ENCODE measurements around the gene GRAMD1B. TPM values are rescaled to one million over a fixed set of nuclear protein-coding genes. Genes with fewer than 3 reads are reported as not detected.
"Not testable (repeated sequence)": the region's sequence is repeated elsewhere in the genome, so short reads cannot be mapped to it uniquely, and the experiment has no call there.

The GRAMD1B gene
- total RNA-seq, 3 donors from 2014 or later (not counting 1 experiment from before 2014, with no cell fraction given), result 5.9 to 10.3 (median 8.8) TPM

- Mint-ChIP-seq H3K4me1 (peaks cover 20 to 21% of the 10 kb centered on the region in 2 donors), H3K27me3 (ENCODE audit: low read depth in 2 of 2) (peaks cover 8 to 16% of the 10 kb centered on the region in 2 donors), H3K36me3 (peaks cover 18% of the 10 kb centered on the region), H3K9me3 (peaks cover 7 to 14% of the 10 kb centered on the region in 2 donors), H3K27ac (peak overlapping the region; percentile 17 to 55), H3K4me3 (no peak overlapping the region)
- Histone ChIP-seq H3K4me3 (ENCODE audit: low read length) (no peak overlapping the region), H3K9me3 (ENCODE audit: control insufficient read depth, insufficient read depth, low read length) (peaks cover 6% of the 10 kb centered on the region), H3K27me3 (ENCODE audit: control insufficient read depth, insufficient read depth, low read length) (peaks cover 10% of the 10 kb centered on the region), H3K36me3 (ENCODE audit: control insufficient read depth, insufficient read depth, low read length) (no peaks in the 10 kb centered on the region), H3K4me1 (ENCODE audit: control insufficient read depth, insufficient read depth, low read length) (peaks cover 11% of the 10 kb centered on the region), H3K27ac (ENCODE audit: low read length) (no peak overlapping the region)
- 96% methylated on average over 2 of the region's 2 CpGs for WGBS (ENCODE audit: insufficient coverage)
- DNase-seq (no peak), ATAC-seq (no peak)
- no peak for TF ChIP-seq CTCF (IDR thresholded peaks at IDR 0.05)
- intact Hi-C loops (cut with micrococcal nuclease), result no loop called here
Observed at GRCh38 chr11:123659311-123659710, 229.2 kb downstream of the GRAMD1B start.

DNA sequence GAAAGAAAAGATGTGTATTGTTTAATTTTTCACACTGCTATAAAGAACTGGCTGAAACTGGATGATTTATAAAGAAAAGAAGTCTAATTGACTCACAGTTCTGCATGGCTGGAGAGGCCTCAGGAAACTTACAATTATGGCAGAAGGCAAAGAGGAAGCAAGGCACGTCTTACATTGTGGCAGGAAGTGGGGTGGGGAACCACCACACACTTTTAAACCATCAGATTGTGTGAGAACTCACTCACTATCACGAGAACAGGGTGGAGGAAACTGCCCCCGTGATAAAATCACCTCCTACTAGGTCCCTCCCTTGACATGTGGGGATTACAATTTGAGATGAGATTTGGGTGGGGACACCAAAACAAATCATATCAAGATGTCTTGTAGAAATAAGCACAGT lies 229.9 kb downstream of the GRAMD1B start:
- H3K27ac Mint-ChIP-seq, result peak overlapping the region; percentile 38 to 55
- H3K4me1 ChIP-seq (ENCODE audit: control insufficient read depth, insufficient read depth, low read length); H3K9me3 ChIP-seq (ENCODE audit: control insufficient read depth, insufficient read depth, low read length); H3K27me3 ChIP-seq (ENCODE audit: control insufficient read depth, insufficient read depth, low read length); H3K36me3 ChIP-seq (ENCODE audit: control insufficient read depth, insufficient read depth, low read length); intact Hi-C loops (cut with micrococcal nuclease); H3K4me3 Mint-ChIP-seq; H3K4me3 ChIP-seq (ENCODE audit: low read length): not testable (repeated sequence)
- WGBS (ENCODE audit: insufficient coverage), result 0% methylated on average over 1 of the region's 3 CpGs
- ATAC-seq (peak; percentile 79 to 94 (median 82)), DNase-seq (peak in 1 of 2 donors; percentile 39)
- H3K36me3 Mint-ChIP-seq, result peaks cover 18% of the 10 kb centered on the region
- H3K9me3 Mint-ChIP-seq, result peaks cover 7 to 14% of the 10 kb centered on the region in 2 donors
- H3K27me3 Mint-ChIP-seq (ENCODE audit: low read depth in 2 of 2), result peaks cover 8 to 13% of the 10 kb centered on the region in 2 donors
- H3K4me1 Mint-ChIP-seq, result peaks cover 20 to 21% of the 10 kb centered on the region in 2 donors
- H3K27ac ChIP-seq (ENCODE audit: low read length), result peak overlapping the region; percentile 35

DNA sequence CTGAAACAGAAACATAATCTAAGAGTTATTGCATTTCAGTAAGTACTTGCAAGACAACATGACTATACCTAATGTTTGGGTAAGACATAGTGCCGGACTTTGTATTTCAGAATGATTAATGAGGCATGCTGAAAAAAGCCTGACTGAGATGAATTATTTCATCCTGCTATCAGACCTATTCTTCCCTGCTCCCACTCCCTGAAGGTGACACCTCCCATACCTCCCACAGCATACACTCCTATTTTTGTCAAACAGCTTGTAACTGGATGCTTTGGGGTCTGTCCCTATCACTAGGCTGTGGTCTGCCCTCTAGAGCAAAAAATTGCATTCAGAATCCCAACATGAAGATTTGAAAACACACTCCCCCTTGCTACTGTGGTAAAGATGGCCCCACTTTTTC lies 235.2 kb downstream of the GRAMD1B start:
- DNase-seq (no peak), ATAC-seq (no peak)
- Mint-ChIP-seq H3K27me3 (ENCODE audit: low read depth in 2 of 2) (peaks cover 3 to 8% of the 10 kb centered on the region in 2 donors), H3K36me3 (no peaks in the 10 kb centered on the region), H3K27ac (no peak overlapping the region), H3K4me3 (no peak overlapping the region), H3K4me1 (peaks cover 1 to 2% of the 10 kb centered on the region in 2 donors), H3K9me3 (peaks cover 2 to 3% of the 10 kb centered on the region in 2 donors)
- no peak overlapping the region for H3K4me3 ChIP-seq (ENCODE audit: low read length)
- peaks cover 2% of the 10 kb centered on the region for H3K4me1 ChIP-seq (ENCODE audit: control insufficient read depth, insufficient read depth, low read length)
- no peak overlapping the region for H3K27ac ChIP-seq (ENCODE audit: low read length)
- H3K36me3 ChIP-seq (ENCODE audit: control insufficient read depth, insufficient read depth, low read length), result no peaks in the 10 kb centered on the region
- TF ChIP-seq CTCF (IDR thresholded peaks at IDR 0.05), result no peak
- 100% methylated on average over 1 of the region's 1 CpG for WGBS (ENCODE audit: insufficient coverage)
- peaks cover 2% of the 10 kb centered on the region for H3K9me3 ChIP-seq (ENCODE audit: control insufficient read depth, insufficient read depth, low read length)
- no peaks in the 10 kb centered on the region for H3K27me3 ChIP-seq (ENCODE audit: control insufficient read depth, insufficient read depth, low read length)
- intact Hi-C loops (cut with micrococcal nuclease), result no loop called here

DNA sequence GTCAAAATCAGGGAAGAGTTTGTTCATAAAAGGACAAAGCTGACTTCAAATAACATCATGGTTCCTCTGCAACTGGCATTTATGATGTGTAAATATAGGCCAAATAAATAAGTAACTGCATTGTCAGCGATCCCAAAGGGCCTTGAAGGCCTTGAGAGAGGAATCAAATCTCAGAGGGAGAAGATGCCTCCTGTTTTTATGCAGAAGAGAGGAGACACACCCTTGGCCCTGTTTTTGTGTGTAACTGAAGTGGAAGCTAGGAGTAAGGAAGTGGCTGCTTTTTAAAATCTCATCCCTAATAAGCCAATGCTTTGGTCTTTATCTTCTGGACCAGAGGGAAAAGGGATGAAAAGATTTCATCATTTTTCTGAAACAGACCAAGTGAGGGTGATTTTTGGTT lies 240.0 kb downstream of the GRAMD1B start:
- Mint-ChIP-seq H3K36me3 (no peaks in the 10 kb centered on the region), H3K4me3 (no peak overlapping the region), H3K4me1 (no peaks in the 10 kb centered on the region), H3K9me3 (no peaks in the 10 kb centered on the region), H3K27me3 (ENCODE audit: low read depth in 2 of 2) (peaks cover 3 to 10% of the 10 kb centered on the region in 2 donors), H3K27ac (no peak overlapping the region)
- ATAC-seq (no peak), DNase-seq (no peak)
- intact Hi-C loops (cut with micrococcal nuclease), result no loop called here
- no peak overlapping the region for H3K4me3 ChIP-seq (ENCODE audit: low read length)
- H3K27ac ChIP-seq (ENCODE audit: low read length), result no peak overlapping the region
- 85% methylated on average over 1 of the region's 1 CpG for WGBS (ENCODE audit: insufficient coverage)
- no peaks in the 10 kb centered on the region for H3K4me1 ChIP-seq (ENCODE audit: control insufficient read depth, insufficient read depth, low read length)
- TF ChIP-seq CTCF (IDR thresholded peaks at IDR 0.05), result no peak
- H3K27me3 ChIP-seq (ENCODE audit: control insufficient read depth, insufficient read depth, low read length), result peaks cover under 1% of the 10 kb centered on the region
- H3K36me3 ChIP-seq (ENCODE audit: control insufficient read depth, insufficient read depth, low read length), result no peaks in the 10 kb centered on the region
- H3K9me3 ChIP-seq (ENCODE audit: control insufficient read depth, insufficient read depth, low read length), result no peaks in the 10 kb centered on the region
